Urothelium cell line (cell line): ENCODE measurements around the gene TRAPPC10.

ENCODE experiments used
- DNase-seq: peaks from one replicate; pipeline ENCODE4 v3.0.0; 2011; ENCODE audit warnings: low spot score, mixed read lengths
- FAIRE-seq: peaks from 2 replicates; lab custom pipeline; 2011; peaks lifted over from hg19 to GRCh38; lab: Jason Lieb, UNC

TRAPPC10 gene

DNA sequence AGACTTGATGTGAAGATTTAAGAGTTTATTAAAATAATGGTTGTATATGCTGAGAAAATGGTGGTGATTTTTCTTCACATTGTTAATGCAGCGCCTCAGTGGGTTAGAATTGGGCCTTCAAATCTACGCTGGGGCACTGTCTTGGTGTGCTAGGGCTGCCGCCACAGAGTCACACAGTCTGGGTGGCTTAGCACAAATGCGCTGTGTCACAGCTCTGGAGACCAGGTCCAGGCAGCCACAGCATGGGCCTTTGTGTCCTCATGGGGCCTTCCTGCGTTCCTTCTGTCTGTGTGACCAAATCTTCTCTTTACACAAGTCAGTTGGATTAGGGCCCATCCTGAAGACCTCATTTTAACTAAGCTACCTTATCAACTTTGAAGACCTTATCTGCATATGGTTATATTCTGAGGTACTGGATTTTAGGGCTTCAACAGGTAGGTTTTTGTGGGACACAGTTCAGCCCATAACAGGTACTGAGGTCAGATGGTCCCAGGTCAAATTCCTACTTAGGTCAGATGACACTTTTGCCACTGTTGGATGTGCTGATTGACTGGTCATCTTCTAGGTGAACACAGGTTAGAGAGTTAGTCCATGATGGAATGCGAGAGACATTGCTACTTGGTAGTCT is 17.5 kb downstream of the TRAPPC10 start:
- FAIRE-seq: no peak
- no peak for DNase-seq

DNA sequence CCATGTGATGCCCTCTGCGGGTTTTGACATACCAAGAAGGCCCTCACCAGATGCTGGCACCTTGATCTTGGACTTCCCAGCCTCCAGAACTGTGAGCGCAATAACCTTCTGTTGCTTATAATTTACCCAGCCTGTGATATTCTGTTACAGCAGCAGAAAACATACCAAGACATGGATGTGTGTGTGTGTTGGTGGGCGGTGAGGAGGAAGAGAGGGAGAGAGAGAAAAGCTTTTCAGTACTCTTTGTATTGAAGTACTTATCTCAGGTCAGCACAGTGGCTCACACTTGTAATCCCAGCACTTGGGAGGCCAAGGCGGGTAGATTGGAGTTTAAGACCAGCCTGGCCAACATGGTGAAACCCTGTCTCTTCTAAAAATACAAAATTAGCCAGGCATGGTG is 23.1 kb downstream of the TRAPPC10 start:
- FAIRE-seq (no peak), DNase-seq (no peak)

DNA sequence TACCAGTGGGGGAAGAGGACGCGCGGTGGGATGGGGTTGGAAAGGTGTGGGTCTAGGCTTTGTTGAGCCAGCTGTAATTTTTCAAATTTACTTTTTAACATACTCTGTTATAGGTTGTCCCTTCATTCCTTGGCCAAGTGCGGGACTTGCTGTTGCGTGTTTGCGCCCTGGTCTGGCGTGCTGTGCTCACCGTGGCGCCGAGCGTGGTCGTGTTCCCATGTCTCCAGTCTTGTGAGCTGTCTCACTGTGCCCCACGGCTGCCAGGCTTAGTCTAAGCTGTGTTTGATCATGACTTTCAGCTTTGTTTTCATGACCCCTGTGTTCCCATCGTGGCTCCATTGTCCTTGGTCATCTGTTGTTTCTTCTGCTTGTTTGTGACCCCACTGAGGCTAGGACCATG is 26.0 kb downstream of the TRAPPC10 start:
- FAIRE-seq: no peak
- DNase-seq: no peak

DNA sequence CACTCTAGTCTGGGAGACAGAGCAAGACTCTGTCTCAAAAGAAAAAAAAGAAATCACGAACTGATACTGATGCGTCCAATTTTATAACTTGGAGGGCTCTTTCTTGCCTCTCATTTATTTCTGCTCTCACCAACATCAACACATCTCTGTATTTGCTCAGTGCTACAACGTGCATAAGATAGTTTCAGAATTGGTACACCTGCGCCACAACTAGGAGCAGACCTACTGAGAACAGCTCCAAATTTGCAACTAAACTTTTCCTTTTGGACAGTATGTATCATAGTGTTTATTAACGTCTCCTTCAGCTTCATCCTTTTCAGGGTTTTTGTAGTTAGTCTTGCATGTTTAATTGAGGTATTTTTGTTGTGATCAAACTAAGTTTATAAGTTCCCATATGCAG is 27.7 kb downstream of the TRAPPC10 start:
- FAIRE-seq (no peak), DNase-seq (no peak)

DNA sequence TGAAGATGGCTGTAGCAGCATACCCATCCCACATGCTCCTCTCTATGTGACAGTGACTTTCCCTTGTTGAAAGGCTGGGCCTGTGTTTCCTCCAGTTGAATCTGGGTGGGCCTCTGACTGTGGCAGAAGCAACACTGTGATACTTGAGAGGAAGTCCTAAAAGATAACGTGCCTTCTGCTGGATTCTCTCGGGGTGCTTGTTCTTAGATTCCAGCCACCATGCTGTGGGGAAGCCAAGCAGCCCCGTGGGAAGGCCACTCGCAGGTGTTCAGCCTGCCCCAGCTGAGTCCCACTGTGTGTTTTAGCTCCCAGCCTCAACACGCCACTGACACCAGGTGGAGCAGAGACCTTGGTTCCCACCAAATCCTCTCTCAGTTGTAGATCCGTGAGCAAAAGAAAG is 31.5 kb downstream of the TRAPPC10 start:
- no peak for DNase-seq
- no peak for FAIRE-seq

DNA sequence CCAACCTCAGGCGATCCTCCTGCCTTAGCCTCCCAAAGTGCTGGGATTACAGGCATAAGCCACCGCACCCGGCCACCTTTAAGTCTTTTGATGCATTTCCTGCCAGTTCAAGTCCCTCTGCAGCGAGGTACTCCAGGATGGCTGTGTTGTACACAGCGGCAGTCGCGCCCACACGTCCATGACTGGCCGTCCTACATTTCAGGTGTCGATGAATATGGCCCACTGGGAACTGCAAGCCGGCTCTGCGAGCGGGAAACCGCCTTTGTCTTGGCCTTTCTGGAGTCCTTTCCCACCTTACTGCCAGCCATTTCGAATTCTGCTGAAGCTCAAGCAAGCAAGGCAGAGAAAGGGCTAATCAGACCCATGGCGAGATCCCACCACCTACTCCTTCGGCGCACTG is 34.6 kb downstream of the TRAPPC10 start:
- FAIRE-seq (no peak), DNase-seq (no peak)

DNA sequence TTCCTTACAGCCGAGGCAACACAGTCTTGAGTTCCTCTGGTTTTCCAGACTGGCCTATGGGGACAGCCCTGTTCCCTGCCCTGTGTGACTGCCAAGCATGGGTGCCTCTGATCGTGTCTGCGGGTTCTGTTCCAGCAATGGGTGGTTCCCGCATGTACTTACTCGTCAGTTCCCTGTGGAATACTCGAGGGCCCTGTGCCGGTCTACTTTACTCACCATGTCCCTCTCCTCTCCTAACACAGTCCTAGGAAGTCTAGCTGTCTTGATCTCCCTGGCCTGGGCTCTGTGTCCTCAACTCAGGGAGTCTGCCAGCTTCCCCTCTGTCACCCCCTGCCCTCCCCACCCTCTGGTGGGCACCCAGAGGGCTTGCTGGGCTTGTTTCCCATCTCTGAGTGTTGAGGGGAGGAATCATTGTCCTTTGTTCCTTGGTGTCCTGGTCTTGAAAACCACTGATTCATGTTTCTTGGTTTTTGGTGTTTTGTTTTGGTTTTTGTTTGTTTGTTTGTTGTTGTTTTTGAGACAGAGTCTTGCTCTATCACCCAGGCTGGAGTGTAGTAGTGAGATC is 36.0 kb downstream of the TRAPPC10 start:
- no peak for DNase-seq
- FAIRE-seq: no peak

DNA sequence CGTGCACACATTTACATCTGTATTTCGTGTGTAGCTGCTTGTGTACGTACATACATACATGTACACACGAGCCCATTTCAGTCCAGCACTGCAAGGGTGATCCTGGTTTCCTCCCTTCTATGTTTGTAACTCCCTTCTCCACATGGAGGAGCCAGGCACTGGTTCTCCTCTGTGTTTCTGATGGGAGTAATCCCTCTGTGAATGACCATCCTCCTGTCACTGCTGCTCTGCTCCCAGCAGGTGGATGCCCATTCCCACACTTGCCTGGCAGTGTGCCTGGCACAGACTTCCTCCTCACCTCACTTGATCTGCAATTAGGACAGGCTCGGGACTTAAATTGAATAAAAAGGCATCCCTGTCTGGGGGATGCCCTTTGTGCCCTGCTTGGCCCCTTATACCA is 37.1 kb downstream of the TRAPPC10 start:
- DNase-seq (no peak), FAIRE-seq (no peak)

DNA sequence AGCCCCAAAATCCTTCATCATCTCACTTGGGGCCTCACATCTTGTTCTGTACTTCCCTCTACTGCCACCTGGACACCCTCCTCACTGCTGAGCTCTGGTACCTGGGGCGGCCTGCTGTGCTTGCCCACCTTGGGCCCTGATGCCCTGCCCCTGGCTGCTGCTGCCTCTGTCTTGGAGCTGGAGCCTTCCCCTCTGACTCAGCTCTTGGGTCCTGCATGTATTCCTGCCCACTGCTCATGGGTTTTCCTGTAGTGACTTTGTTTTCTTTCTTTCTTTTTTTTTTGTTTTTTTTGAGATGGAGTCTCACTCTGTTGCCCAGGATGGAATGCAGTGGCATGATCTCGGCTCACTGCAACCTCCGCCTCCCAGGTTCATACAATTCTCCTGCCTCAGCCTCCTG is 37.5 kb downstream of the TRAPPC10 start:
- DNase-seq: no peak
- FAIRE-seq: no peak

DNA sequence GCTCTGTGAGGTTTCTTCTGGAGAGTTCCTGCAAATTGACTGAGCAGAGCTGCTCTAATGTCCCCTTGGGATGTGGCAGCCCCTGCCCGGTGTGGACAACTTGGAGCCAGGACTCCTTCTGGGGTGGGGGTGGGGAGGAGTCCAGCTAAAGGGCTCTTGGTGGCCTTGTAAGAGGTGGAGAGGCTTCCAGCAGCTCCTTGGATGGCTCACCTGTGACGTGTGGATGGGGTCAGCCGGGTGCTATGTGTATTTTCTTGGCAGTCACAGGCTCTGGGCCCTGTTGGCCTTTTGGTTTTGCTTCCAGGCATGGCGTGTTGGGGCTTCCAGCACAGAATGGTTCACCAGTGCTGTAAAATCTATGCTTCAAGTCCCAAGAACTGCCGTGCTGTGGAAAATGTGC is 38.2 kb downstream of the TRAPPC10 start:
- FAIRE-seq: no peak
- DNase-seq: no peak

DNA sequence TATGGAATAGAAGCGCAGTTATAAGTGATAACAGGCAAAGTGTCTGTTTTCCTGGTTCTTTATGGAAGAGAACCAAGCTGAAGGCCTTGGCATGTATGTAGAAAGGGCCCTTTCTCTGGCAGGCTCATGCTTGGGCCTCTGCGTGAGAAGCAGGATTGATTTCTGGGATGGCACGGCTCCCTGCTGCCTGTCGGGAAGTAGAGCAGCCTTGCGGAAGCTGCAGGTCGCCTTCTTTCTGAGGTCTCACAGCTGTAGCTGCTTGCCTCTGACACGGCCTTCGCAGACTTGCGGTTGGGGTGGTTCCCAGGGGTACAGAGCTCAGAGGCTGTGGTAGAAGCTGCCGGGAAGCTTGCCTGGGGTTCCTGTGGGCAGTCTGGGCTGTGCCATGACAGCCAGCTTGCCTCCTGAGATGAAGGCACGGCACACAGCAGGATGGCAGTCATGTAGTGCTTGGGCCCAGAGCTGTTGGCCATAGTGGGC is 39.4 kb downstream of the TRAPPC10 start:
- DNase-seq: no peak
- no peak for FAIRE-seq

DNA sequence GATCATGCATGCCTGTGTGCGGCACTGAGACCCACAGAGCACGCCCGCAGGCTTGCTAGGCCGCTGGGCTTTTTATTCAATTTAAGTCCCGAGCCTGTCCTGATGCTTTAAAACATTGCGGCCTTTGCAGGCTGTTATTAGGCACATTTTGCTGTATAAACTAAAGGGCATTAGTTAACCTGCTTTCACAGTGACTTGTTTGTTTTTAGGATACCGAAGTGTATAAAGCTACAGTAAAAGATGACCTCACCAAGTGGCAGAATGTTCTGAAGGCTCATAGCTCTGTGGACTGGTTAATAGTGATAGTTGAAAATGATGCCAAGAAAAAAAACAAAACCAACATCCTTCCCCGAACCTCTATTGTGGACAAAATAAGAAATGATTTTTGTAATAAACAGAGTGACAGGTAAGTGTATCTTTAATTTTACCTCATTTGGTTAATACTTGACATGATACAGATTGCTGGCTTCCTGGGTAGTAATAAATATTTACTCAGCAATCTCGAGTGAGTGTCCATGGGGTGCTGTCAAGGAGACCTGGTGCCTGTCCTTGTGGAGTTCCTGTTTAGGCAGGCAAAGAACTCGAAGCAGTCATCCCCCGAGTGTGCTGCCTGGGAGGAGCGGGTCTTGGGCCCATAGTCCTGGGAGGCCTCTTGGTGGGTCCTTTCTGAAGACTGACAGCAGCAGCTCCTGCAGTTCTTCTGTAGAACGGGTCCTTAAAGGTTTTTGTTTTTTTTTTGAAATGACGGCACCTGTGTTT is 40.1 kb downstream of the TRAPPC10 start:
- DNase-seq (no peak), FAIRE-seq (no peak)

DNA sequence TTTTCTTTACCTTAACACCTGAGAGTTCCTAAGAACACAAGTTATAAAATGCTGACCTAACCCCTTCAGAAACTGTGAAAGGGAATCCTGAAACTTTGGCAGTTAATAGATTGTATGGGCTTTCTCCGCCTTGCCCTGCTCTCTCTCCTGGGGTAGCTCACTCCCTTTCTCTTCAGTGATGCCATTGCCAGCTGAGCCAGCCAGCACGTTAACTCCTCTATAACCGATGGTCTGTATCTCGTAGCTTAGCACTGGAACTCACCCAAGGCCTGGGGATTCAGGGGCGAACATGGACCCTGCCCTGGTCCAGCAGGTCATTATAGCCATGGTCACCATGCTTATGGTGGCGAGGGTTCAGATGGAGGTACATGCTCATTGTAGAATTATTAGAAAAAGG is 40.7 kb downstream of the TRAPPC10 start:
- no peak for DNase-seq
- FAIRE-seq: no peak

DNA sequence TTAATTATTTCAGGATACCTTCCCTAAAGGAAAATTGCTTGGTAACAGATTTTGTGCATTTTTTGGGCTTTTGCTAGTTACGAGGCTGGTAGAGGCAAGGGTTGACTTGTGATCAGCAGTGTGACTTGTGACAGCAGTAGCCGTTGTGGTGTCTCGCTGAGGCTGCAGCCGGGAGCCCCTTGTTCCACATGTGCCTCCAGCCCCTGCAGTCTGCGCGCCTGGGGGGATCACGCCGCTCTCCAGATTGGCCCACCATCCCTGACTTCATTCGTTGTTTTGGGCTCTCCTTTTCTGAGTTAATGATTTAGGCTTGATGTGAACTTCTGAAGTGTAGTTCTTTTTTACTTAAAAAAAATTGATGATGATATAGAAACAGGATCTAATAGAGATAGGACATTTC is 41.5 kb downstream of the TRAPPC10 start:
- FAIRE-seq (no peak), DNase-seq (no peak)

DNA sequence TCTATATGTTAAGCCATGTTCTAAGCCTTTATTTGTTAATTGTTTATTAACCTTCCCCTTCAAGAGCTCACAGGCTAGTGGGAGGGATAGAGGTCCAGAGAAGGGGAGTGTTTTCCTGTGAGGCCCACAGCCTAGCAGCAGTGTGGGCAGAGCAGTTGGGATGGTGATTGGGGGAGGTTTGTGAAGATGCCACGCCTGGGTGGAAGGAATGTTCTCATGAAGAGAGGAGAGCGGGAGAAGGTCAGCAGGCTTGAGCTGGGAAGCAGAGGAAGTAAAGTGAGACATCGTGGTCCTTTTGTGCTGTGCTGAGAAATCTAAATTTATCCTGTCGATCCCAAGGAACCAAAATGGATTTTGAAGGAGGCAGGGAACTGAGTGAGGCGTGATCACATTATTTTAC is 42.6 kb downstream of the TRAPPC10 start:
- DNase-seq (no peak), FAIRE-seq (no peak)

DNA sequence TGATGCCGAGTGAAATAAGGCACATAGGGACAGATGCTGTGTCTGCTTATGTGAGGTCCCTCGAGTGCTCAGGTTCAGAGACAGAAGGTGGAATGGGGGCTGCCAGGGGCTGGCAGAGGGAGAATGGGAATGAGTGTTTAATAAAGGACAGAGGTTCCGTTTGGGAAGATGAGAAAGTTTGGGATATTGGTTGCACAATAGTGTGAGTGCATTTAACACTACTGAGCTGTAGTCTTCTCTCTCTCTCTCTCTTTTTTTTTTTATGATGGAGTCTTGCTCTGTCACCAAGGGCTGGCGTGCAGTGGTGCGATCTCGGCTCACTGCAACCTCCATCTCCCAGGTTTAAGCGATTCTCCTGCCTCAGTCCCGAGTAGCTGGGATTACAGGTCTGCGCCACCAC is 44.9 kb downstream of the TRAPPC10 start:
- DNase-seq: no peak
- no peak for FAIRE-seq

DNA sequence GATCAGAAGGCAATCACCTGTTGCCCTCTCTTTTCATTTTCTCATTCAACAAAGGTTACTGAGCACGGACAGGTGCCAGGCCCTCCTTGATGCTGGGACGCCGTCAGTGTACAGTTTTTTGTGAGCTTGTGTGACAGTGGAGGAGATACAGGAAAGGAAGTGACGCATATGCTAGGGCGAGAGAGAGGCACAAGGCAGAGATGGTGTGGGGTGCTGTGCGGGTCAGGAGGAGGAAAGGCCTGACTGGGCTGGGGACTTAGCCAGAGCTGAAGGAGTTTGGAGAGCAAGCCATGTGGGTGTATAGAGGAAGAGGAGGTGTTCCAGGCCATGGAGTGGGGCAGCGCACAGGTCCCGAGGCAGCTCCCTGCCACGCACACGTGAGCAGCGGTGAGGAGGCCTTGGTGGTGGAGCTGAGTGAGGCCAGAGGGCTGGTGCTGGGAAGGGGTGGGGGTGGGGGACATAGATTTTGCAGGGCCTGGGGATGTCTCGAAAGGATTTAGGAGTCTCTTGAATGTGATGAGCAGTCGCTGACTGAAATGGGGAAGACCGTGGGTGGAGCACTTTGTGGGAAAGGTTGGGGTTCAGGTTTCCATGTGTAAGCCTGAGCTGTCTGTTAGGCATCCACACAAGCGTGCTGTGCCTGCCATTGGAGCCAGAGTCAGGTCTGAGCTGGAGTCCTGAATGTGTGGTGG is 46.0 kb downstream of the TRAPPC10 start:
- no peak for DNase-seq
- no peak for FAIRE-seq

DNA sequence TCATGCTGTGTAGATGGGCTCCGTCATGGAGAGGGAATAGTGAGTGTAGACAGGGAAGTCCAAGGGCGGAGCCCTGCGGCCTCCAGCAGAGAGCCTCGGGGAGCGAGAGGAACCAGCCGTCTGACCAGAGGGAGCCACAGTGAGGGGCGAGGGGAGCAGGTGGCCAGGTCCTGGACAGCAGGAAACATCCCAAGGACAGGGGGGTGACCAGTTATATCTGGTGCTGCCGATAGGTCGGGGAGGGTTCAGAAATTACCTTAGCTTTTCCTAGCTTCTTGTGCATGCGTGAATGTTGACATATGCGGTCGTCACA is 46.5 kb downstream of the TRAPPC10 start:
- DNase-seq: no peak
- FAIRE-seq: no peak

DNA sequence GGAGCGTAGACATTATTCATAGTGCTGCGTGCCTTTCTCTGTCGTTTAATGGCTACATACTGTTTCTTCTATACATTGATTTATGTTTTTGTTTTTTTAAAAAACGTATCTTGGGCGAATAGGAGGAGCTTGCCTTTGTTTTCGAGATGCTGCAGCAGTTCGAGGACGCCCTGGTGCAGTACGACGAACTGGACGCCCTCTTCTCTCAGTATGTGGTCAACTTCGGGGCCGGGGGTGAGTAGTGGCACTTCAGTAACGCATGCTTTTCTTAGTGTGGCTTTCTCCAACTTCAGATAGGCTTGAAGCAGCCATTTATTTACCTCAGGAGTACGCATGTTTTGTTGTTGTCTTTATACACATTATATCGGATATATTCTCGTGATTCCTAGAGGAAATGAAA is 46.9 kb downstream of the TRAPPC10 start:
- DNase-seq (no peak), FAIRE-seq (no peak)

DNA sequence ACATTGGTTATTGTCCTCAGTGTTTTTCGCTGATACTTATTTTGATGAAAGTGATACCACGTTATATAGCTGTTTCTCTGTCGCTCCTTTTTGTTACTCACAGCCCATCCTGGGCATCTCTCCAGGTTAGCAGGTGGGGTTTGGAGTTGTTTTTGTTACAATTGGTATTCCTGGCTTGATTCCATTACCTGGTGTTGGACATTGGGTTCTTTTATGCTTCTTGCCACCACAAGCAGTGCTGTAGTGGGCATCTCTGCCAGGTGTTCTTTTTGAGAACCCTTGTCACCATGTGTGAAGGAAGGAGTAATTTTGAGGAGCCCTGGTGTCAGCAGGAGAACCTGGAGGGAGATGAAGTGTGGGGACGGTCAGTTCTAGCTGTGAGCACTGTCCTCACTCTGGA is 47.6 kb downstream of the TRAPPC10 start:
- no peak for DNase-seq
- FAIRE-seq: no peak

DNA sequence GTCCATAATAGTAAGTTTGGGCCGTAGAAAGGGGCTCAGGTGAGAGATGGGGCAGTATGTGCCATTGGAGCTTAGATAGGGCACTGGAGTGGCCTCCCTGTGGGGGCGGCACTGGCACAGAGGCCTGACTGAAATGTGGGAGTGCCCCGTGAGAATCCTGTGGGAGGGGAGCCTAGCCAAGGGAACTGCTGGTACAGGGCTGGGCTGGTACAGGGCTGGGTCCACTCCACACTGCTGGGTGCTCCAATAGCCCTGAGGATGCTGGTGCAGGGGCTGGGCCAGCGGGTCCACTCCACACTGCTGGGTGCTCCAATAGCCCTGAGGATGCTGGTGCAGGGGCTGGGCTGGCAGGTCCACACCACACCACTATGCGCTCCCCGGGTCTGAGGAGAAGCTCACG is 50.3 kb downstream of the TRAPPC10 start:
- DNase-seq (no peak), FAIRE-seq (no peak)
